Measurements from ENCODE around the gene TIMP1.

TIMP1 gene

GRCh38 chrX:47634871-47635575 is 52.8 kb downstream of the TIMP1 start:
- DNase-seq (ENCODE audit: low read depth), result no peak

Measured in fibroblast of the conjunctiva (primary cell).